HEK293 (cell line): ENCODE data around the gene ACTG2.

Experiments
- CTCF ChIA-PET: fragments of 350-600 bp; formaldehyde crosslinking; extraction: SDS; loops from one replicate; lab custom pipeline; 2021; ENCODE audit warnings: antibody characterized with exemption; lab: Yijun Ruan, JAX
- POLR2A ChIA-PET: fragments of 300-600 bp; formaldehyde crosslinking; extraction: SDS; loops from one replicate; lab custom pipeline; 2020; ENCODE audit warnings: antibody characterized with exemption, inconsistent platforms; lab: Yijun Ruan, JAX
- H3K27ac ChIP-seq: fragments of 200-500 bp; sonication (Bioruptor generic); 2 replicates; pipeline ENCODE4 v1.5.1; 2014; ENCODE audit warnings: low read depth, low read length, control low read depth, inconsistent platforms; ENCODE audit errors: extremely low read depth
- H3K36me3 ChIP-seq, 2 experiments: fragments of 200-500 bp in 1 of 2; sonication (Bioruptor generic) in 1 of 2; 1 replicate in 1 of 2; 2 replicates in 1 of 2; pipeline ENCODE4 v1.5.1; 2014 to 2017; ENCODE audit warnings: inconsistent platforms in 2 of 2, low read length in 2 of 2; ENCODE audit not compliant: control insufficient read depth in 2 of 2, insufficient read depth in 1 of 2
- H3K4me1 ChIP-seq: fragments of 200-500 bp; sonication (Bioruptor generic); 2 replicates; pipeline ENCODE4 v1.5.1; 2014; ENCODE audit warnings: mild to moderate bottlenecking, low read length, inconsistent platforms; ENCODE audit not compliant: control insufficient read depth, insufficient read depth
- H3K4me3 ChIP-seq: 2 replicates; pipeline ENCODE4 v1.5.1; 2011; ENCODE audit warnings: low read depth, mild to moderate bottlenecking, control low read depth, low read length, moderate library complexity
- H3K9me3 ChIP-seq: fragments of 200-500 bp; sonication (Bioruptor generic); 2 replicates; pipeline ENCODE4 v1.5.1; 2014; ENCODE audit warnings: low read depth, low read length, inconsistent platforms; ENCODE audit not compliant: control insufficient read depth, insufficient read depth
- ZBTB20 ChIP-seq: fragments of 450-650 bp; formaldehyde crosslinking; IDR thresholded peaks from 2 replicates; pipeline ENCODE4 v1.5.1; 2016; ENCODE audit warnings: missing biosample characterization, missing genetic modification characterization
- ZBTB7A ChIP-seq: fragments of 450-650 bp; formaldehyde crosslinking; IDR thresholded peaks from 2 replicates; pipeline ENCODE4 v1.5.1; 2016; ENCODE audit warnings: low read depth, missing biosample characterization, missing genetic modification characterization
- ZNF292 ChIP-seq: fragments of 450-650 bp; formaldehyde crosslinking; IDR thresholded peaks from 2 replicates; pipeline ENCODE4 v1.5.1; 2016; ENCODE audit warnings: low read depth, missing biosample characterization, missing genetic modification characterization, borderline replicate concordance
- ZNF366 ChIP-seq: fragments of 450-650 bp; formaldehyde crosslinking; conservative IDR thresholded peaks from 2 replicates; pipeline ENCODE4 v1.5.1; 2016; ENCODE audit warnings: missing biosample characterization, missing genetic modification characterization
- ZNF544 ChIP-seq: fragments of 450-650 bp; formaldehyde crosslinking; IDR thresholded peaks from 2 replicates; pipeline ENCODE4 v1.5.0; 2017; ENCODE audit warnings: missing biosample characterization, missing genetic modification characterization
- ZNF623 ChIP-seq: fragments of 450-650 bp; formaldehyde crosslinking; IDR thresholded peaks from 2 replicates; pipeline ENCODE4 v1.5.1; 2016; ENCODE audit warnings: missing biosample characterization, missing genetic modification characterization
- ZNF624 ChIP-seq: fragments of 450-650 bp; formaldehyde crosslinking; IDR thresholded peaks from 2 replicates; pipeline ENCODE4 v1.5.1; 2017; ENCODE audit warnings: missing biosample characterization, missing genetic modification characterization
- ZSCAN16 ChIP-seq: fragments of 450-650 bp; formaldehyde crosslinking; IDR thresholded peaks from 2 replicates; pipeline ENCODE4 v1.5.1; 2016; ENCODE audit warnings: missing biosample characterization, missing genetic modification characterization
- TF ChIP-seq, protein P1 (sequence below): fragments of 450-650 bp; formaldehyde crosslinking; IDR thresholded peaks from 2 replicates; pipeline ENCODE4 v1.5.1; 2016; ENCODE audit warnings: missing biosample characterization, missing genetic modification characterization
- TF ChIP-seq, protein P2 (sequence below): fragments of 450-650 bp; formaldehyde crosslinking; IDR thresholded peaks from 2 replicates; pipeline ENCODE4 v1.5.1; 2016; ENCODE audit warnings: missing biosample characterization, missing genetic modification characterization, borderline replicate concordance
- TF ChIP-seq, protein P3 (sequence below): fragments of 450-650 bp; formaldehyde crosslinking; IDR thresholded peaks from 2 replicates; pipeline ENCODE4; 2016; ENCODE audit warnings: missing biosample characterization, missing genetic modification characterization
- TF ChIP-seq, protein P4 (sequence below): fragments of 450-650 bp; formaldehyde crosslinking; IDR thresholded peaks from 2 replicates; pipeline ENCODE4 v1.5.1; 2016; ENCODE audit warnings: missing biosample characterization, missing genetic modification characterization
- TF ChIP-seq, protein P5 (sequence below): fragments of 450-650 bp; formaldehyde crosslinking; IDR thresholded peaks from 2 replicates; pipeline ENCODE4 v1.5.1; 2016; ENCODE audit warnings: missing biosample characterization, missing genetic modification characterization, low read depth

ACTG2 gene

DNA sequence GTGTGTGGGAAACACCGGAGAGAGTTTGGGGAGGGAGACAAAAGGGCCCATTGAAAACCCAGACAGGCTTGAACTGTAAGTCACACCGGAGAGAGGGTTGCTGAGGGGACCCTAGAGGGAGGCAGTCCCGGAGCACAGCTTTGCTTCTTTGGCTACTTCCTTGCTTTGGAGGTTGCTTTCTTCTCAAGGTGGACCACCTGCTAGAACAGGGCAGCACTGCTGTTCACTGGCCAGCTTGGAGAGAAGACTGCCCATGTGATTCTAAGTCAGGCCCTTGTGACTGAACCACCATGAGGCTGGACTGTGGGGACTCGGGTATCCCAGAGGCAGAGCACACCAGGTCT is 4.4 kb downstream of the ACTG2 start:
- Histone ChIP-seq H3K4me1 (no peaks in the 10 kb centered on the region), H3K36me3 (no peaks in the 10 kb centered on the region), H3K9me3 (no peaks in the 10 kb centered on the region), H3K27ac (no peak overlapping the region), H3K4me3 (no peak overlapping the region)
- POLR2A ChIA-PET, result no interaction called here
- TF ChIP-seq, protein P1, sequence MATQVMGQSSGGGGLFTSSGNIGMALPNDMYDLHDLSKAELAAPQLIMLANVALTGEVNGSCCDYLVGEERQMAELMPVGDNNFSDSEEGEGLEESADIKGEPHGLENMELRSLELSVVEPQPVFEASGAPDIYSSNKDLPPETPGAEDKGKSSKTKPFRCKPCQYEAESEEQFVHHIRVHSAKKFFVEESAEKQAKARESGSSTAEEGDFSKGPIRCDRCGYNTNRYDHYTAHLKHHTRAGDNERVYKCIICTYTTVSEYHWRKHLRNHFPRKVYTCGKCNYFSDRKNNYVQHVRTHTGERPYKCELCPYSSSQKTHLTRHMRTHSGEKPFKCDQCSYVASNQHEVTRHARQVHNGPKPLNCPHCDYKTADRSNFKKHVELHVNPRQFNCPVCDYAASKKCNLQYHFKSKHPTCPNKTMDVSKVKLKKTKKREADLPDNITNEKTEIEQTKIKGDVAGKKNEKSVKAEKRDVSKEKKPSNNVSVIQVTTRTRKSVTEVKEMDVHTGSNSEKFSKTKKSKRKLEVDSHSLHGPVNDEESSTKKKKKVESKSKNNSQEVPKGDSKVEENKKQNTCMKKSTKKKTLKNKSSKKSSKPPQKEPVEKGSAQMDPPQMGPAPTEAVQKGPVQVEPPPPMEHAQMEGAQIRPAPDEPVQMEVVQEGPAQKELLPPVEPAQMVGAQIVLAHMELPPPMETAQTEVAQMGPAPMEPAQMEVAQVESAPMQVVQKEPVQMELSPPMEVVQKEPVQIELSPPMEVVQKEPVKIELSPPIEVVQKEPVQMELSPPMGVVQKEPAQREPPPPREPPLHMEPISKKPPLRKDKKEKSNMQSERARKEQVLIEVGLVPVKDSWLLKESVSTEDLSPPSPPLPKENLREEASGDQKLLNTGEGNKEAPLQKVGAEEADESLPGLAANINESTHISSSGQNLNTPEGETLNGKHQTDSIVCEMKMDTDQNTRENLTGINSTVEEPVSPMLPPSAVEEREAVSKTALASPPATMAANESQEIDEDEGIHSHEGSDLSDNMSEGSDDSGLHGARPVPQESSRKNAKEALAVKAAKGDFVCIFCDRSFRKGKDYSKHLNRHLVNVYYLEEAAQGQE (tag by site-specific recombination), result 0 out of 2 replicates have a peak, but pooled peaks have one; percentile 36
- TF ChIP-seq ZBTB7A (no peak), ZSCAN16 (tag by site-specific recombination) (no peak)
- TF ChIP-seq, protein P2, sequence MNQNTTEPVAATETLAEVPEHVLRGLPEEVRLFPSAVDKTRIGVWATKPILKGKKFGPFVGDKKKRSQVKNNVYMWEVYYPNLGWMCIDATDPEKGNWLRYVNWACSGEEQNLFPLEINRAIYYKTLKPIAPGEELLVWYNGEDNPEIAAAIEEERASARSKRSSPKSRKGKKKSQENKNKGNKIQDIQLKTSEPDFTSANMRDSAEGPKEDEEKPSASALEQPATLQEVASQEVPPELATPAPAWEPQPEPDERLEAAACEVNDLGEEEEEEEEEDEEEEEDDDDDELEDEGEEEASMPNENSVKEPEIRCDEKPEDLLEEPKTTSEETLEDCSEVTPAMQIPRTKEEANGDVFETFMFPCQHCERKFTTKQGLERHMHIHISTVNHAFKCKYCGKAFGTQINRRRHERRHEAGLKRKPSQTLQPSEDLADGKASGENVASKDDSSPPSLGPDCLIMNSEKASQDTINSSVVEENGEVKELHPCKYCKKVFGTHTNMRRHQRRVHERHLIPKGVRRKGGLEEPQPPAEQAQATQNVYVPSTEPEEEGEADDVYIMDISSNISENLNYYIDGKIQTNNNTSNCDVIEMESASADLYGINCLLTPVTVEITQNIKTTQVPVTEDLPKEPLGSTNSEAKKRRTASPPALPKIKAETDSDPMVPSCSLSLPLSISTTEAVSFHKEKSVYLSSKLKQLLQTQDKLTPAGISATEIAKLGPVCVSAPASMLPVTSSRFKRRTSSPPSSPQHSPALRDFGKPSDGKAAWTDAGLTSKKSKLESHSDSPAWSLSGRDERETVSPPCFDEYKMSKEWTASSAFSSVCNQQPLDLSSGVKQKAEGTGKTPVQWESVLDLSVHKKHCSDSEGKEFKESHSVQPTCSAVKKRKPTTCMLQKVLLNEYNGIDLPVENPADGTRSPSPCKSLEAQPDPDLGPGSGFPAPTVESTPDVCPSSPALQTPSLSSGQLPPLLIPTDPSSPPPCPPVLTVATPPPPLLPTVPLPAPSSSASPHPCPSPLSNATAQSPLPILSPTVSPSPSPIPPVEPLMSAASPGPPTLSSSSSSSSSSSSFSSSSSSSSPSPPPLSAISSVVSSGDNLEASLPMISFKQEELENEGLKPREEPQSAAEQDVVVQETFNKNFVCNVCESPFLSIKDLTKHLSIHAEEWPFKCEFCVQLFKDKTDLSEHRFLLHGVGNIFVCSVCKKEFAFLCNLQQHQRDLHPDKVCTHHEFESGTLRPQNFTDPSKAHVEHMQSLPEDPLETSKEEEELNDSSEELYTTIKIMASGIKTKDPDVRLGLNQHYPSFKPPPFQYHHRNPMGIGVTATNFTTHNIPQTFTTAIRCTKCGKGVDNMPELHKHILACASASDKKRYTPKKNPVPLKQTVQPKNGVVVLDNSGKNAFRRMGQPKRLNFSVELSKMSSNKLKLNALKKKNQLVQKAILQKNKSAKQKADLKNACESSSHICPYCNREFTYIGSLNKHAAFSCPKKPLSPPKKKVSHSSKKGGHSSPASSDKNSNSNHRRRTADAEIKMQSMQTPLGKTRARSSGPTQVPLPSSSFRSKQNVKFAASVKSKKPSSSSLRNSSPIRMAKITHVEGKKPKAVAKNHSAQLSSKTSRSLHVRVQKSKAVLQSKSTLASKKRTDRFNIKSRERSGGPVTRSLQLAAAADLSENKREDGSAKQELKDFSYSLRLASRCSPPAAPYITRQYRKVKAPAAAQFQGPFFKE, result no peak
- CTCF ChIA-PET, result interaction anchor here (0.5 to 1.2 kb wide), 3 partner anchors 8 to 301 kb away, joined by 3 to 4 read pairs (median 3); no protein-coding TSS in a partner anchor

DNA sequence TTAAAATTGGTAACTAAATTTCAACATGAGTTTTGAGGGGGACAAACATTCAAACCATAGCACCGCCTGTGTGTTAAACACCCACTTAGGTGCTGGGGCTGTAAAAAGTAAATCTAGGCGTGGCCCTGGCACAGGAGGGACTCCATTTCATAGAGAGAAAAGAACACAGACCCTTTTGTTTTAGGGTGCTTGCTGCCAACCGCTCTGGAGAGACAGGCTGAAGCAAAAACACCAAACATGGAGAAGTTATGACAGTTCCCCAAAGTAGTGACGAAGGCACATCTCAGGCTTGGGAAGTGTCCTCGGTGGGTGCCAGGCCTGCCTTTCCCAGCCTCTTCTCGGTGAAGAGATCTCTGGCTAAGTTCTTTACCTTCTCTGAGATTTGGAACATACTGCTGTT is 5.1 kb downstream of the ACTG2 start:
- POLR2A ChIA-PET, result no interaction called here
- Histone ChIP-seq H3K4me3 (no peak overlapping the region), H3K36me3 (no peaks in the 10 kb centered on the region), H3K4me1 (no peaks in the 10 kb centered on the region), H3K9me3 (no peaks in the 10 kb centered on the region)
- CTCF ChIA-PET, result no interaction called here
- TF ChIP-seq, protein P3, sequence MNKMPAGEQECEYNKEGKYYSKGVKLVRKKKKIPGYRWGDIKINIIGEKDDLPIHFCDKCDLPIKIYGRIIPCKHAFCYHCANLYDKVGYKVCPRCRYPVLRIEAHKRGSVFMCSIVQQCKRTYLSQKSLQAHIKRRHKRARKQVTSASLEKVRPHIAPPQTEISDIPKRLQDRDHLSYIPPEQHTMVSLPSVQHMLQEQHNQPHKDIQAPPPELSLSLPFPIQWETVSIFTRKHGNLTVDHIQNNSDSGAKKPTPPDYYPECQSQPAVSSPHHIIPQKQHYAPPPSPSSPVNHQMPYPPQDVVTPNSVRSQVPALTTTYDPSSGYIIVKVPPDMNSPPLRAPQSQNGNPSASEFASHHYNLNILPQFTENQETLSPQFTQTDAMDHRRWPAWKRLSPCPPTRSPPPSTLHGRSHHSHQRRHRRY (tag by site-specific recombination), result no peak
- TF ChIP-seq ZNF624 (tag by site-specific recombination) (no peak), ZNF292 (tag by site-specific recombination) (no peak), ZBTB20 (tag by site-specific recombination) (no peak), ZNF366 (tag by site-specific recombination) (no peak), ZNF544 (tag by site-specific recombination) (no peak), ZNF623 (tag by site-specific recombination) (no peak)
- TF ChIP-seq, protein P4, sequence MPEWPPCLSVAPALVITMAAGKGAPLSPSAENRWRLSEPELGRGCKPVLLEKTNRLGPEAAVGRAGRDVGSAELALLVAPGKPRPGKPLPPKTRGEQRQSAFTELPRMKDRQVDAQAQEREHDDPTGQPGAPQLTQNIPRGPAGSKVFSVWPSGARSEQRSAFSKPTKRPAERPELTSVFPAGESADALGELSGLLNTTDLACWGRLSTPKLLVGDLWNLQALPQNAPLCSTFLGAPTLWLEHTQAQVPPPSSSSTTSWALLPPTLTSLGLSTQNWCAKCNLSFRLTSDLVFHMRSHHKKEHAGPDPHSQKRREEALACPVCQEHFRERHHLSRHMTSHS, result no peak
- TF ChIP-seq, protein P5, sequence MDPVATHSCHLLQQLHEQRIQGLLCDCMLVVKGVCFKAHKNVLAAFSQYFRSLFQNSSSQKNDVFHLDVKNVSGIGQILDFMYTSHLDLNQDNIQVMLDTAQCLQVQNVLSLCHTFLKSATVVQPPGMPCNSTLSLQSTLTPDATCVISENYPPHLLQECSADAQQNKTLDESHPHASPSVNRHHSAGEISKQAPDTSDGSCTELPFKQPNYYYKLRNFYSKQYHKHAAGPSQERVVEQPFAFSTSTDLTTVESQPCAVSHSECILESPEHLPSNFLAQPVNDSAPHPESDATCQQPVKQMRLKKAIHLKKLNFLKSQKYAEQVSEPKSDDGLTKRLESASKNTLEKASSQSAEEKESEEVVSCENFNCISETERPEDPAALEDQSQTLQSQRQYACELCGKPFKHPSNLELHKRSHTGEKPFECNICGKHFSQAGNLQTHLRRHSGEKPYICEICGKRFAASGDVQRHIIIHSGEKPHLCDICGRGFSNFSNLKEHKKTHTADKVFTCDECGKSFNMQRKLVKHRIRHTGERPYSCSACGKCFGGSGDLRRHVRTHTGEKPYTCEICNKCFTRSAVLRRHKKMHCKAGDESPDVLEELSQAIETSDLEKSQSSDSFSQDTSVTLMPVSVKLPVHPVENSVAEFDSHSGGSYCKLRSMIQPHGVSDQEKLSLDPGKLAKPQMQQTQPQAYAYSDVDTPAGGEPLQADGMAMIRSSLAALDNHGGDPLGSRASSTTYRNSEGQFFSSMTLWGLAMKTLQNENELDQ (tag by site-specific recombination), result no peak
- TF ChIP-seq, all 188 proteins: peak for 0
- H3K27ac ChIP-seq, result no peak overlapping the region
